Measurements from ENCODE around the gene CSF3R. TPM values are rescaled to one million over a fixed set of nuclear protein-coding genes. Genes with fewer than 3 reads are reported as not detected.

Gene CSF3R
- total and polyA plus RNA-seq, 4 donors, result 129 to 705 (median 207) TPM

GRCh38 chr1:36520056-36520455 lies 37.3 kb upstream of the CSF3R start:
- peaks cover 0 to 2% (median 0%) of the 10 kb centered on the region in 4 donors for H3K9me3 ChIP-seq (ENCODE audit: control insufficient read depth in 4 of 4, insufficient read depth in 3 of 4, low read length in 3 of 4)
- 80 to 85% methylated on average over 8 of the region's 8 CpGs for WGBS, 2 donors
- DNase-seq (no peak), ATAC-seq (ENCODE audit: insufficient read depth, low FRiP score) (no peak)
- H3K9ac ChIP-seq (ENCODE audit: insufficient read depth in 1 of 2, low read length in 2 of 2), result no peak overlapping the region
- H3K27ac ChIP-seq (ENCODE audit: low read depth in 1 of 2, low read length in 1 of 2), result no peak overlapping the region
- H3K27me3 ChIP-seq (ENCODE audit: control insufficient read depth in 3 of 3, insufficient read depth in 3 of 3, low read length in 2 of 3), result no peaks in the 10 kb centered on the region
- no peak for TF ChIP-seq CTCF (IDR thresholded peaks at IDR 0.05; ENCODE audit: control extremely low read depth, extremely low read depth)
- H3K36me3 ChIP-seq (ENCODE audit: control insufficient read depth in 4 of 4, insufficient read depth in 4 of 4, low read length in 4 of 4), result no peaks in the 10 kb centered on the region
- no peak overlapping the region for H3K4me3 ChIP-seq
- H3K4me1 ChIP-seq (ENCODE audit: control insufficient read depth in 5 of 5, insufficient read depth in 5 of 5, low read length in 5 of 5), result no peaks in the 10 kb centered on the region

GRCh38 chr1:36517011-36517771 lies 34.5 kb upstream of the CSF3R start:
- H3K9ac ChIP-seq (ENCODE audit: insufficient read depth in 1 of 2, low read length in 2 of 2), result no peak overlapping the region
- H3K36me3 ChIP-seq (ENCODE audit: control insufficient read depth in 4 of 4, insufficient read depth in 4 of 4, low read length in 4 of 4), result no peaks in the 10 kb centered on the region
- TF ChIP-seq CTCF (IDR thresholded peaks at IDR 0.05; ENCODE audit: control extremely low read depth, extremely low read depth), result no peak
- no peak overlapping the region for H3K4me3 ChIP-seq
- 54 to 58% methylated on average over 16 of the region's 16 CpGs for WGBS, 2 donors
- no peak overlapping the region for H3K27ac ChIP-seq (ENCODE audit: low read depth in 1 of 2, low read length in 1 of 2)
- no peaks in the 10 kb centered on the region for H3K9me3 ChIP-seq (ENCODE audit: control insufficient read depth in 4 of 4, insufficient read depth in 3 of 4, low read length in 3 of 4)
- ATAC-seq (ENCODE audit: insufficient read depth, low FRiP score) (no peak), DNase-seq (no peak)
- no peaks in the 10 kb centered on the region for H3K27me3 ChIP-seq (ENCODE audit: control insufficient read depth in 3 of 3, insufficient read depth in 3 of 3, low read length in 2 of 3)
- H3K4me1 ChIP-seq (ENCODE audit: control insufficient read depth in 5 of 5, insufficient read depth in 5 of 5, low read length in 5 of 5), result no peaks in the 10 kb centered on the region

- Histone ChIP-seq H3K36me3 (ENCODE audit: control insufficient read depth in 4 of 4, insufficient read depth in 4 of 4, low read length in 4 of 4) (no peaks in the 10 kb centered on the region), H3K4me3 (no peak overlapping the region), H3K27ac (ENCODE audit: low read depth in 1 of 2, low read length in 1 of 2) (no peak overlapping the region), H3K4me1 (ENCODE audit: control insufficient read depth in 5 of 5, insufficient read depth in 5 of 5, low read length in 5 of 5) (no peaks in the 10 kb centered on the region), H3K9me3 (ENCODE audit: control insufficient read depth in 4 of 4, insufficient read depth in 3 of 4, low read length in 3 of 4) (no peaks in the 10 kb centered on the region), H3K27me3 (ENCODE audit: control insufficient read depth in 3 of 3, insufficient read depth in 3 of 3, low read length in 2 of 3) (no peaks in the 10 kb centered on the region), H3K9ac (ENCODE audit: insufficient read depth in 1 of 2, low read length in 2 of 2) (no peak overlapping the region)
- peak; percentile 61 for TF ChIP-seq CTCF (IDR thresholded peaks at IDR 0.05; ENCODE audit: control extremely low read depth, extremely low read depth)
- DNase-seq (peak; percentile 33 to 61 (median 48)), ATAC-seq (ENCODE audit: insufficient read depth, low FRiP score) (no peak)
- 52 to 57% methylated on average over 10 of the region's 10 CpGs for WGBS, 2 donors
Observed at GRCh38 chr1:36516372-36517010, 33.8 kb upstream of the CSF3R start.
